Adrenal gland (tissue), 5 donors: ENCODE measurements around the gene EHMT1.

ENCODE experiments used
- CTCF ChIP-seq, 6 experiments: fragments of 450-650 bp in 4 of 6; fragments of 200-600 bp in 2 of 6; sonication (generic) in 1 of 6; IDR thresholded peaks; 1 replicate in 5 of 6; 2 replicates in 1 of 6; pipeline versions ENCODE4 v1.5.1 to v1.8.0; 2016 to 2021; ENCODE audit warnings: antibody characterized with exemption in 6 of 6, mild to moderate bottlenecking in 2 of 6, moderate library complexity in 1 of 6
- POLR2A ChIP-seq, 2 donors: fragments of 450-650 bp; IDR thresholded peaks; one replicate each; pipeline ENCODE4 v1.6.1; 2017; ENCODE audit warnings: antibody characterized with exemption in 2 of 2, mild to moderate bottlenecking in 2 of 2, moderate library complexity in 1 of 2
- donor health status: DM: no; HTN: no; CAD: no.

GRCh38 chr9:137583347-137583746 lies 35.5 kb upstream of the EHMT1 start:
- TF ChIP-seq CTCF (IDR thresholded peaks at IDR 0.05), result no peak
- no peak for TF ChIP-seq POLR2A (IDR thresholded peaks at IDR 0.05)
